ENCODE data around the gene CCDC91.
"Not testable (repeated sequence)": the region's sequence is repeated elsewhere in the genome, so short reads cannot be mapped to it uniquely, and the experiment has no call there.

Gene CCDC91

DNA sequence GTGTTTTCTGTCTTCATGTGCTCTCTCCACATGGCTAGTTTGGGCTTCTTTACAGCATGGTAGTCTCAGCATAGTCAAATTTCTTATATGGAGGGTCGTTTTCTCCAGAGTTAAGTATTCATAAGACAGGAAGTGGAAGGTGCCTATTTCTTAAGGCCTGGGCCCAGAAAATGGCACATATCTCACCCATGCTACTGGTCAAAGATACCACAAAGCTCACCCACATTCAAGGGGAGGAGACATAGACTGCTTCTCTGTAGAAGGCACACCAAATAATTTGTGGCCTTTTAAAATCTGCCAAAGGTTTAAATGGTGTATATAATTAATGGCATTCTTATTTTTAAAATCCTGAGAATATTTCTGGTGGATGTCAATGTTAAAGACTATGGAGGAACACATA, 44.8 kb downstream of the CCDC91 start:
- no peak for DNase-seq

DNA sequence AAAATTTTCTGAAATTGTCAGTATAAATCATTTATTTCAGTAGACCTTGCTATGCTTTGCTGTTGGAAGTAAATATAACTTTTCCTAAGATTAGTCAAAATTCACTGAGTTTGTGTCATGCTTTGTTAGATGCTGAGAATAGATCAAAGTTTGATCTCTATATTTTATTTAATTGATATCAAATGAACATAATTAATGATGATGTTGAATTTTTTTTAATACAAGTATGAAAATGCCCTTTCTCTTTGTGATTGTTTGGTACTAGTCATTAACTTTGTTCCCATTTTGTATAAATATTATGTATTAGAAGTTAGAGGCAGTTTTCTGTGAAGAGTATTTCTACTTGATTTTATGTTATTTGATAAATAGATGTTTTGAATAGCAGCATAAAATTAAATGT, 45.7 kb downstream of the CCDC91 start:
- no peak for DNase-seq

DNA sequence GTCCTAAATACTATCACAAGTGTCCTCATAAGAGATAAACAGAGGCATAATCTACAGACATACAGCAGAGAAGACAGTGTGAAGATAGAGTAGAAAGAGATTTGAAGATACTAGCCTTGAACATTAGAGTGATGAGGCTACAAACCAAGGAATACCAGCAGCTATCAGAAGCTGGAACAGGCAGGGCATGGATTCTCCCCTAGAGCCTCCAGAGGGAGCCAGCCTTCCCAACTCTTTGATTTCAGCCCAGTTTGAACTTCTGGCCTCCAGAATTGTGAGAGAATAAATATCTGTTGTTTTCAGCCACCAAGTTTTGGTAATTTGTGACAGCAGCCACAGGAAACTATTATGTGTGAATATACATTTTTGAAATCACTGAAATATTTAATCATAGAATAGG, 47.2 kb downstream of the CCDC91 start:
- no peak for DNase-seq

DNA sequence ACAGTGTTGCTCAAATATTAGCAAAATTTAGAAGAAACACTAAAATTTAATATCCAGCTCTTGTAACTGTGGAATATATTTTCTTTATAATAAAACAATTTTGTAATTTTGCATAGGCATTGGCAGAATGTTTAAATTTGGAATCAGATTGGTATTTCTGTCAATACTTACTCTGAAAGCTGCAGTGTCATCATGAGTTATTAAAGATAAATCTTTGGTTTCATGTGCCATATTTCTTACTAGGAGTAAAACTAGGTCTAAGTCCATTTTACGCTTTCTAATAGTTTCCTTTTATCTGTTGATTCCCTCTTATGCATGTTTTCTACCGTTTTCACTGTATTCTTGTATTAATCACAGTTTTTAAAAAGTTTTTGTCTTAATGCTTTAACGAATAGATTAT, 49.7 kb downstream of the CCDC91 start:
- DNase-seq: no peak

DNA sequence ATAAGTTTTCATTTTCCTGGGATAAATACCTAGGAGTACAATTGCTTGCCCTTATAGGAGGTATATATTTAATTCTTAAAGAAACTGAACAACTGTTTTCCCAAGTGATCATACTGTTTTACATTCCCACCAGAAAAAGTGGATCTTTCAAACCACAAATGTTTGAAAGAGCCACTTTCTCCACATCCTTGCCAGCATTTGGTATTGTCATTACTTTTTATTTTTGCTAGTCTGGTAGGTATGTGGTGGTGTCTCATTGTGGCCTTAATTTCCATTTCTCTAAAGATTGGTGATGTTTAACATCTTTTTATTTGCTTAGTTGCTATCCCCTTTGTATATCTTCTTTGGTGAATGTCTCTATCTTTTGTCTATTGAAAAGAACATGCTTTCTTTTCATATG, 50.6 kb downstream of the CCDC91 start:
- DNase-seq: no peak

DNA sequence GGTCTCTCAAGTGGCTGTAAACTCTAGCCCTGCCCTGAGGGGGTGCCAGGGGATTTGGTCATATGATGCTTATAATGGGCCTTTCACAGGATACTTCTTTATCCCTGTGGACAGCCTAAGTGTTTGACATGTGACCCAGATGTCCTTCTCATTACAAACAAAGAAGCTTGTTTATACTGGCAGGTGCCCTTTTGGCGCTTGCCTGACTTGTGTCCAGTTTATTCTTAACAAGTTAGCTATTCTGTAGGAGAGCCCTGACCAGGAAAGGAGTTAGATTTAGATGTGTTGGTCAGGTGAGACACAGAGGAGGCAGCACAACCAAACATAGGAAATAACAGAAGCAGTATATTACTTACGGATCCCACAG, 51.9 kb downstream of the CCDC91 start:
- no peak for DNase-seq

DNA sequence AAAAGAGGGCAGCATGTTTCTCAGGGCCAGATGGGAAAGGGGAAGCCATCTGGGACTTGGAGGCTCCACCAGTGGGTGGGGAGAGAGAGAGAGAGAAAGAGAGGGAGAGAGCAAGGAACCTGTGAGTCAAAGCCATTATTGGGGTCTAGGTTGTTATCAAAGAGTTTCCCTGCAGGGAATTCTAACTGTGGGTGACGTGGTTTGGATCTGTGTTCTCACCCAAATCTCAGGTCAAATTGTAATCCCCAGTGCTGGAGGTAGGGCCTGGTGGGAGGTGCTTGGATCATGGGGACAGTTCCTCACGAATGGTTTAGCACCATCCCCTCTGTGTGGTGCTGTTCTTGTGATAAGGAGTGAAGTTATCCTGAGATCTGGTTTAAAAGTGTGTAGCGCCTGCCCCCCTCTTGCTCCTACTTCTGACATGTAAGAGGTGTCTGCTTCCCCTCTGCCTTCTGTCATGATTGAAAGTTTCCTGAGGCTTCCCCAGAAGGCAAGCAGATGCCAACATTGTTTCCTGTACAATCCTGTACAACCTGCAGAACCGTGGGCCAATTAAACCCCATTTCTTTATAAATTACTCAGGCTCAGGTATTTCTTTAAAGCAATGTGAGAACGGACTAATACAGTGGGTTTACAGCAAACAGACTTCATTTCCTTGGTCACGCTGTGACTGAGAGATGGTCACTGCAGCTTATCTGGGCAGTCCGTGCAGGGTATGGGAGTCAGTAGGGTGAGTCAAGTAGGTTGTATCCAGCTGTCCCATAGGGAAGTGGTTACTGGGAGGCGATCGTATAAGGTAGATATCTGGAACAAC, 52.4 kb downstream of the CCDC91 start:
- no peak for DNase-seq

DNA sequence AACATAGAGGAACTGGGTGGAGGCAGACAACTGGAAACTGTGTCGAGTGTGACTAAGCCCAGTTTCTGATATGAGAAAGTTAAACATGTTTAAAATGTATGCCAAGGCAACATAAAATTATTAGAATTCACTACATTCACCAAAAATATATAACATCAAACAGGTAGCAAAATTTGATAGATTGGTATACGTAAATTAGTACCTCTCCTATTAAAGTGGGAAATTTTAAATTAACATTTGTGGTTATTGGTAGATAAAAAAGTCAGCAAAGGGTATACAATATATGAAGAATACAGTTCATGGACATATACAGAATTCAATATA, 53.0 kb downstream of the CCDC91 start:
- DNase-seq: no peak

DNA sequence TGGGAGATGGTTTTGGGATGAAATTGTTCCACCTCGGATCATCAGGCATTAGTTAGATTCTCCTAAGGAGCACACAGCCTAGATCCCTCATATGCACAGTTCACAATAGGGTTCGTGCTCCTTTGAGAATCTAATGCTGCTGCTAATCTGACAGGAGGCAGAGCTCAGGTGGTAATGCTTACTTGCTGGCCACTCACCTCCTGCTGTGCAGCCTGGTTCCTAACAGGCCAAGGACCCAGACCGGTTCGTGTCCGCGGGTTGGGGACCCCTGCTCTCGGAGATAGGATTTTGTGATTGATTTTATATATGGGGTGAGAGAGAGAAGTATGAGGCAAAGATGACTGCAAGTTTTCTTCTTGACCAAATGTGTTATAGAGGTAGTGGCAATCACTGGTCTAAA, 57.5 kb downstream of the CCDC91 start:
- no peak for DNase-seq

DNA sequence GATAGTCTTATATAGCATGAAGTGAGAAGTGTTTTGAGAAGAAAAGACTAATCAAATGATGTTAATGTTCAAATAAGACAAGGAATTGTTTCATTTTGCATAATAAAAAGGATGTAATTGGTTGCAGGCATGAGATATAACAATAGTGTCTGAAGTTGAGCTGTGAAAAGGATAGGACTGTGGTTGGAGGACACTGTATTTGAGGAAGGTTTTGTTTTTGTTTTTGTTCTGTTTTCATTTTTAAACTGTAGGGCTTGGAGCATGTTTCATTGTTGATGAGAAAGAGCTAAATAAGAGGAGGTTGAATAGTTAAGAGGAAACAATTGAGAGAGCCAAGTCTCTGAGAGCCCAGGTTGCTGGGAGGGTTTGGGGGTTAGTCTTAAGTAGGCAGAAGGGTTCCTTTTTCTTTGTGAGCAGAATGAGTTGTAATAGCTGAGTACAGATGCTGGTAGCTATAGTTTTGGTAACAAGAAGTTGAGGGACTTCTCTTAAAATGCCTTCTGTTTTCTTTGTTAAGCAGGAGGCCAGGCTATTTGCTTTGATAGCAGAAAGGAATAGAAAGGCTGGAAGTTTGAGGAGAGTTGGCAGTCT, 58.4 kb downstream of the CCDC91 start:
- DNase-seq: no peak

DNA sequence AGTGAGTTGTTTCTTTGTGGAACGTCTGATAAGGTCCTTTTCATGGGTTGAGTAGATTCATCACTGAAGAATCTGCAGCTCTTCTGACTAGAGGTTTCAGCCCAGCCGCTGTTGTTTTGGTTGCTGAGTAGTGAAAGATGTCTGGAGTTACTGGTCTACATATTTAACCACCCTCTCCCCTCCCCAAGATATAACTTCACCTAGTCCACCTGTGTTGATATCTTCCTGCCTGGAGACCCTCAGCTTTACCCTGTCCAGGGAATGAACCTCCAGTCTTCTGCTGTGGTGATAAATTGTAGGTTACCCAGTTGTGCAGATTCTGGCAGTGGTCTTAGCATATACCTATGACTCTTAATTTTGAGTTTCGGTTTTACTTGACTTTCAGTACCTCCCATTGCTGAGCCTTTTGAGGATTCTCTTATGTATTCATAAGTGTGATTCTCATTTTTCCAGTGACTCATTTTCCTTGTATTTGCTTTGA, 62.9 kb downstream of the CCDC91 start:
- no peak for DNase-seq

DNA sequence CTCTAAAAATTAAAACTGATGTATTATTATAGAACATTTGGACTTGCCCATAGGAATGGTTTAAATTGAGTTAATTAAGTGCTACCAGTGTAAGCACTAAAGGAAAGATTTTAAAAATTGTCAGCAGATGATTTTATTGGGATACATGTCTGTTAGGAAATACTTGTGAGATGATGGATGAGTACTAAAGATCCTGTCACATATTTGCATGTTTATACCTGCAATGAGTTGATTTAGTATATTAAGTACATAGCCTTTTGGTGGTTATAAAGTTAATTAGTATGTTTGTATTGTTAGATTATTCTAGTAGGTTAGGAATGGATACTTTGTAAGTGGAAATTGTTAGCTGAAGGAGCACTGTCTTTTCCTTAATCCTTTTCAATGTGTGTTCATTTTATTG, 67.2 kb downstream of the CCDC91 start:
- no peak for DNase-seq

DNA sequence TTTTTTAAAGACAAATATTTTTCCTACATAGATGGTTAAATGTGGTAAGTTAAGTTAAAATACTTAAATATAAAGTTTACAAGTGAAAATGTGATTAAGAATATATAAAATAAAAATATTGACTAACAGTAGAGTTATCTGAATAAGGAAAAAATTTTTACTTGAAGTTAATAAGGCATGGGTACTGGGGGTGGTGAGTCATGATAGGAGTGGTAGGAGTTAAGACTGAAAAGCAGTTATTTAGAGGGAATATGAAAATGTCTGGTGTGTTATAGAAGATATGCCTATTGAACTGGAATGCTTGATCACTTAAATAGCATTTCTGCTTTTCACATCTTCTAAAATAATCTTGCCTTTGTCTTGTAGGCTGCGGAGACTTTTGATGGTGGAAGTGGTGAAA, 68.7 kb downstream of the CCDC91 start:
- no peak for DNase-seq

DNA sequence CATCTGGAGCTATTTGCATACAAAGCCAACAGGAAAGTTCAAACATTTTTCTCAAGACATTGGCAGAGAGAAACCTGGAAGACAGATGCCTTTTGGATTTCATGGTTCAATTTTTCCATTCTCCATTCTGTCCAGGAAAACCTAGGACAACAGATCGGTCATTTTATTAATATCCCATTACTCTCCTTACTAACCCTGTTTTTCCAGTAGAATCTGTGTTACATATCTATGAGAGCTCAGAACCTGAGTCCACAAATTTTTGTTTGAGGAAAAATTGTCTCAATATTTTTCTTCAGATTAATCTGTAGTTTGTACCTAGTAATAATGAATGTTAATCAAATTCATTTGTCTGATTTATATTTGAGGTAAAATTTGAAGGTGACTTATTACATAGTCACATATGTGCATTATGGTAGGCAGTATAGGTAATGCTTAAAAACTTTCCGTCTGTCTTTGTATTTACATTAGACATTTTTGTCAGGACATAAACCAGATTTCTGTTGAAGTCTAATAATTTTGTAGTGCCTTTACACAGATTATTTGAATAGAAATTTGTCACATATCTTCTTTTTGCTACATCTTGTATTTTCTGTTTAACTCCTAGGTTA, 75.3 kb downstream of the CCDC91 start:
- DNase-seq: no peak

DNA sequence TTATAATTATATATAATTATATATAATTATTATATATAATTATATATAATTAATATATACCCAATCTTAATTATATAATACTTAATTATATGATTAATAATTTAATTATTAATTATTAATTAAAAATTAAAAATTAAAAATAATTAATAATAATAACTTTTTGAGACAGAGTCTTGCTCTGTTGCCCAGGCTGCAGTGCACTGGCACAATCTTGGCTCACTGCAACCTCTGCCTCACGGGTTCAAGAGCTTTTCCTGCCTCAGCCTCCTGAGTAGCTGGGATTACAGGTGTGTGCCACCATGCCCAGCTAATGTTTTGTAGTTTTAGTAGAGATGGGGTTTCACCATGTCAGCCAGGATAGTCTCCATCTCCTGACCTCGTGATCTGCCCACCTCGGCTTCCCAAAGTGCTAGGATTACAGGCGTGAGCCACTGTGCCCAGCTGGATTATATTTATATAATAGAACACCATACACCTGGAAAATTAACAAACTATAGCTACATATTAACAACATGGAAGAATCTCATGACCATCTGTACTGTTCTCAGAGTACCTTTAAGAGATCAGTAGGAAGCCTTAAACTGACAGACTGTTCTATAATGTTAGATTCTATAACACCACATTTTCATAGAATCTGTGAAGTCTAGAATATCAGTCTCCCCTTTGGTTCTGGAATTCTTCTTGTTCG, 77.8 kb downstream of the CCDC91 start:
- not testable (repeated sequence) for DNase-seq

DNA sequence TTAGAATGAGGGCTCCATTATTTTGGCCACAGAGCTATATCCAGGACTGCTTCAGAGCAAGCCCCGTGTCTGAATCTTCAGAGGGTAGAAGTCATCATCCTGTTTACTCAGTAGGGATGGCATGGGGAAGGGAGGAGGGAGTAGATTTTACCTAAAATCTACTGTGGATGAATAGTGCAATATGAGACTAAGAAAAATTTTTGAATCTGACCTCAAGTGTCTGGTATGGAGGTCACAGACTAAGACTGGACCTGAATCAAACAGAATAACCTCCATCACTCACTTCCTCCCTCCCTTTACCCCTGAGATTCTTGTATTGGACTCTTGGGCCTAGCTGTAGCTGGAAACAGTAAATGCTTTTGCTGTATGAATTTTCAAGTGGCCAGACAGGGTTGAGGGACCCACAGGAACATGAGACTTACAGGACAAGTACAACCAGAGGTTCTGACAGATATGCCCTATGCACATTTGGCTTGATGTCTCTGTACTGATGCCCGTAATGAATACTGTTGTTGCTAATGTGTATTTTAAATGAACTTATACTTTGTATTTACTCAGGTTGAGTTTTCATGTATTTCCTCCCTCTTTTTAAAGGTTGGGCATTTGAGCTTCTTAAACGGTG, 78.5 kb downstream of the CCDC91 start:
- DNase-seq: no peak

DNA sequence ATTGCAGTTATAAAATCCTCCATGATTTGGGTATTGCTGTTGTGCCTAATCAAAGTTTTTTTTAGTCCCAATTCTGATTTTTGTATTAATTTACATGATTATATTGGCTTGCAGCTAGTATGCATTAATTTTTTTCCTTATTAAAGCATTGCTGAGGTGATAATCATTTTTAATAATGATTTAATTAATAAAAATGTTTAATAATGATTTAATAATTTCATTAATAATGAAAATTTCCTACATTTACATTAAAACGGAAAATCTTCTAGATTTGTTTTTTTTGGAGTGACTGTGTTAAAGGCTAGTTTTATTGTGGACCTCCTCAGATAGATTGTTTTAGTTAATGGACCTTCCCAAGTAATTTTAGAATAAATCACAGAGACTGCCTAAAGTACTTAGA, 79.6 kb downstream of the CCDC91 start:
- DNase-seq: no peak

DNA sequence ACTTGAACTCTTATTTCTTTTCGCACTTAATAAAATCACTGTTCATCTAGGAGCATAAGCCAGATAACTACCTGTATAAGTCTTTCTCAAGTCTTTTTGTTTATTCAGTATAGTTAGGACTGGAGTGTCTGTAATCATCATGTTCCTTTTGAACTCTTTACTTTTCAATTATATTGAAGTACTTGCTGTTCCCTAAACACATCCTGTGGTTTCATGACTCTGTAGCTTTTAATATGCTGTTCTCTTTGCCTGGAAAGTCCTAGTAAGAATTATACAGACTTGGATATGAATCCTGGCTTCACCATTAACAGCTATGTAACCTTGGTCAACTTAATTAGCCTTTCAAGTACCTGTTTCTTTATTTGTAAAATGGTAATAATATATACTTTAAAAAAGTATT, 88.2 kb downstream of the CCDC91 start:
- DNase-seq: peak; percentile 12

DNA sequence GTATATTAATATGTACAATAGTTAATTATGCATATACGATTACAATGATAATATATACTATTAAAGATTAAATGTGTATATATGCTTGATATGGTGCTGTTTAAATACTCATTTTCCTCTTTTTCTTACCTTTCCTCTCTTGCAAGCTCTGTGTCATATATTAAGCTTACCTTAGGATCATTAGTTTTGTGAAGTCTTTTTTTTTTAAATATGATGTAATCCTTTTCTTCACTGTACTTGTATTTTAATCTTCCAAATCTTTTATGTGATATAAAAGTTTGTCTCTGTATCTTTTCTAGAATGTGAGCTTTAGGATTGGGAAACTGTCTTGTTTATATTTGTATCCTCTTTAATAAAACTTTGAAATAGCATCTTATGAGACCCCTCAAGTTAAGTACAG, 88.7 kb downstream of the CCDC91 start:
- DNase-seq: no peak

DNA sequence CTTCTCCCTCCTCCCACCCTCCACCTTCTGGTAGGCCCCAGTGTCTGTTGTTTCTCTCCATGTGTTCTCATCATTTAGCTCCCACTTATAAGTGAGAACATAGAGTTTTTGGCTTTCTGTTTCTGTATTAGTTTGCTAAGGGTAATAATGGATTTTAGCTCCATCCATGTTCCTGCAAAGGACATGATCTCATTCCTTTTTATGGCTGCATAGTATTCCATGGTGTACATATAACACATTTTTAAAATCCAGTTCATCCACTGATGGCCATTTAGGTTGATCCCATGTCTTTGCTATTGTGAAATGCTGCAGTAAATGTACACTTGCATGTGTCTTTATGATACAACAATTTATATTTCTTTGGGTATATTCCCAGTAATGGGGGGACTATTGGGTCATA, 96.1 kb downstream of the CCDC91 start:
- DNase-seq: no peak

DNA sequence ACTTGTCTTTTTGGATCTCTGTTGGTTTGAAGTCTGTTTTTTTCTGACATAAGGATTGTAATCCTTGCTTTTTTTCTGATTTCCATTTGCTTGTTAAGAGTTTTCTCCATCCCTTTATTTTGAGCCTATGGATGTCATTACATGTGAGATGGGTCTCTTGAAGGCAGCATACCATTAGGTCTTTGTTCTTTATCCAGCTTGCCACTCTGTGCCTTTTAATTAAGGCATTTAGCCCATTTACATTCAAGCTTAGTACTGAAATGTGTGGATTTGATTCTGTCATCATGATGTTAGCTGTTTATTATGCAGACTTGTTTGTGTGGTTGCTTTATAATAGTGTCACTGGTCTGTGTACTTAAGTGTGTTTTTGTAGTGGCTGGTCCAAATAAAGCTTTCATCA, 100.0 kb downstream of the CCDC91 start:
- DNase-seq: no peak

DNA sequence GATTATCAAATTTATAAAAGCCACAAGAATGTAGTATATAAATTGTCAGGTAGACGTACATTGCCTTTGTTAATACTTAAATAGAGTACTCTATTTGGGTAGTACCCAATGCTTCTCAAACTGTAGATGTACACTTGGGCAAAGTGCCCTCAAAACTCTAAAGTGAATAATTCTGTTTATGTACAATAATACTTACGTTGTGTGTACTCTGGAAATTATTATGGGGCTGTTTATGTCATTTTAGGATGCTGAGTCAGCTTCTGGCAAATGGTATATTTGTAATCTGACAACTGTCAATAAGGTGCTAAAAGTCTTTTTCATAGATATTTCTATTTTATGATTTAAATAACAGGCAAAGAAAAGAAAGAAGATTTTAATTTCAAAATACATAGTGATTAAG, 102.4 kb downstream of the CCDC91 start:
- DNase-seq: no peak

DNA sequence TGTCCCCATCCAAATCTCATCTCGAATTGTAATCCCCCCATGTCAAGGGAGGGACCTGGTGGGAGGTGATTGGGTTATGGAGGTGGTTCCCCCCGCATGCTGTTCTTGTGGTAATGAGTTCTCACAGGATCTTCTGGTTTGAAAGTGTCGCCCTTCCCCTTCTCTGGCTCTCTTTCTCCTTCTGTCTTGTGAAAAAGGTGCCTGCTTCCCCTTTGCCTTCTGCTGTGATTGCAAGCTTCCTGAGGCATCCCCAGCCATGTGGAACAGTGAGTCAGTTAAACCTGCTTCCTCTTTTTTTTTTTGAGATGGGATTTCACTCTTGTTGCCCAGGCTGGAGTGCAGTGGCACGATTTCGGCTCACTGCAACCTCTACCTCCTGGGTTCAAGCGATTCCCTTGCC, 104.0 kb downstream of the CCDC91 start:
- DNase-seq: no peak

DNA sequence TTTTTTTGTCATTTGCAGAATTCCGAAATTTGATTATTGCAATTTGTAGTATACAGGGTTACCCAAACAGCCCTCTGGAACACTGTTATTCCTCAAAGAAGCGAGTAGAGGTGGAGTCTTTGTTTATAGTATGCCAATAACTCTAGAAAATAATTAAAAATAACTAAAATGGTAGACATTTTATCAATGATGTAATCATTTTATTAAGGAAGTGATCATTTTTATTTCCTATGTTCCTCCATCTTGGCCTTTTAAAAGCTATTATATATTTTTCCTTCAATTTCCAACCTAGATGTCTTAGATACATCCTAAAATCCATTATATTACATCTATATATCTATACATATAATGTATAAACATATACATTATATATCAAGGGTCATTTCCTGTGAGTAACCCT, 106.0 kb downstream of the CCDC91 start:
- DNase-seq: no peak
